ENCODE results near the gene NLRP2B. TPM values are rescaled to one million over a fixed set of nuclear protein-coding genes. Genes with fewer than 3 reads are reported as not detected.
"Not testable (repeated sequence)": the region's sequence is repeated elsewhere in the genome, so short reads cannot be mapped to it uniquely, and the experiment has no call there.

The NLRP2B gene
- total RNA-seq, 2 experiments from 2014 or later: not detected

- no peaks in the 10 kb centered on the region for H3K4me1 Mint-ChIP-seq (ENCODE audit: low read depth)
- DNase-seq (no peak), ATAC-seq (ENCODE audit: poor library complexity) (no peak)
- no peaks in the 10 kb centered on the region for H3K27me3 Mint-ChIP-seq
- TF ChIP-seq CTCF (IDR thresholded peaks at IDR 0.05): no peak
- H3K4me1 ChIP-seq (ENCODE audit: insufficient read depth, low read length): no peaks in the 10 kb centered on the region
- H3K27ac Mint-ChIP-seq: no peak overlapping the region
- H3K9me3 Mint-ChIP-seq: no peaks in the 10 kb centered on the region
- ChIA-PET POLR2A (no interaction called here), CTCF (no interaction called here)
- no peaks in the 10 kb centered on the region for H3K36me3 ChIP-seq (ENCODE audit: insufficient read depth, low read length)
- no peaks in the 10 kb centered on the region for H3K27me3 ChIP-seq (ENCODE audit: control insufficient read depth in 1 of 2, insufficient read depth in 2 of 2, low read length in 2 of 2)
- intact Hi-C loops (cut with DNase I, micrococcal nuclease): no loop called here
- H3K4me3 Mint-ChIP-seq: no peak overlapping the region
- no peaks in the 10 kb centered on the region for H3K36me3 Mint-ChIP-seq (ENCODE audit: low read depth)
- H3K4me3 ChIP-seq (ENCODE audit: low read length): no peak overlapping the region
- no peak overlapping the region for H3K27ac ChIP-seq (ENCODE audit: low read depth in 1 of 2, low read length in 2 of 2)
- peaks cover 0 to 7% of the 10 kb centered on the region in 2 experiments for H3K9me3 ChIP-seq (ENCODE audit: control insufficient read depth in 1 of 2, insufficient read depth in 1 of 2, low read length in 2 of 2)
Observed at GRCh38 chrX:57643698-57644097, 36.4 kb downstream of the NLRP2B start.

GRCh38 chrX:57641338-57641737, 38.7 kb downstream of the NLRP2B start:
- ChIA-PET POLR2A (no interaction called here), CTCF (interaction anchor here (0.7 kb wide), 1 partner anchor 34 kb away, joined by 3 read pairs; no protein-coding TSS in a partner anchor)
- TF ChIP-seq CTCF (IDR thresholded peaks at IDR 0.05): no peak
- no peak overlapping the region for H3K27ac ChIP-seq (ENCODE audit: low read depth in 1 of 2, low read length in 2 of 2)
- no peaks in the 10 kb centered on the region for H3K27me3 ChIP-seq (ENCODE audit: control insufficient read depth in 1 of 2, insufficient read depth in 2 of 2, low read length in 2 of 2)
- Mint-ChIP-seq H3K4me1 (ENCODE audit: low read depth) (no peaks in the 10 kb centered on the region), H3K27ac (no peak overlapping the region), H3K4me3 (no peak overlapping the region), H3K27me3 (no peaks in the 10 kb centered on the region), H3K9me3 (no peaks in the 10 kb centered on the region), H3K36me3 (ENCODE audit: low read depth) (peaks cover 7% of the 10 kb centered on the region)
- intact Hi-C loops (cut with DNase I, micrococcal nuclease): no loop called here
- H3K4me1 ChIP-seq (ENCODE audit: insufficient read depth, low read length): no peaks in the 10 kb centered on the region
- no peaks in the 10 kb centered on the region for H3K36me3 ChIP-seq (ENCODE audit: insufficient read depth, low read length)
- DNase-seq (no peak), ATAC-seq (ENCODE audit: poor library complexity) (no peak)
- H3K4me3 ChIP-seq (ENCODE audit: low read length): no peak overlapping the region
- peaks cover 0 to 7% of the 10 kb centered on the region in 2 experiments for H3K9me3 ChIP-seq (ENCODE audit: control insufficient read depth in 1 of 2, insufficient read depth in 1 of 2, low read length in 2 of 2)

- ChIA-PET CTCF (no interaction called here), POLR2A (no interaction called here)
- no peaks in the 10 kb centered on the region for H3K4me1 ChIP-seq (ENCODE audit: insufficient read depth, low read length)
- H3K36me3 ChIP-seq (ENCODE audit: insufficient read depth, low read length): no peaks in the 10 kb centered on the region
- peaks cover 0 to 7% of the 10 kb centered on the region in 2 experiments for H3K9me3 ChIP-seq (ENCODE audit: control insufficient read depth in 1 of 2, insufficient read depth in 1 of 2, low read length in 2 of 2)
- H3K27me3 ChIP-seq (ENCODE audit: control insufficient read depth in 1 of 2, insufficient read depth in 2 of 2, low read length in 2 of 2): no peaks in the 10 kb centered on the region
- Mint-ChIP-seq H3K4me3 (no peak overlapping the region), H3K9me3 (no peaks in the 10 kb centered on the region), H3K27me3 (no peaks in the 10 kb centered on the region), H3K4me1 (ENCODE audit: low read depth) (no peaks in the 10 kb centered on the region), H3K36me3 (ENCODE audit: low read depth) (peaks cover 8% of the 10 kb centered on the region), H3K27ac (no peak overlapping the region)
- no peak overlapping the region for H3K4me3 ChIP-seq (ENCODE audit: low read length)
- DNase-seq (no peak), ATAC-seq (ENCODE audit: poor library complexity) (no peak)
- no peak overlapping the region for H3K27ac ChIP-seq (ENCODE audit: low read depth in 1 of 2, low read length in 2 of 2)
- intact Hi-C loops (cut with DNase I, micrococcal nuclease): no loop called here
- no peak for TF ChIP-seq CTCF (IDR thresholded peaks at IDR 0.05)
Observed at GRCh38 chrX:57640674-57641016, 39.4 kb downstream of the NLRP2B start.

DNA sequence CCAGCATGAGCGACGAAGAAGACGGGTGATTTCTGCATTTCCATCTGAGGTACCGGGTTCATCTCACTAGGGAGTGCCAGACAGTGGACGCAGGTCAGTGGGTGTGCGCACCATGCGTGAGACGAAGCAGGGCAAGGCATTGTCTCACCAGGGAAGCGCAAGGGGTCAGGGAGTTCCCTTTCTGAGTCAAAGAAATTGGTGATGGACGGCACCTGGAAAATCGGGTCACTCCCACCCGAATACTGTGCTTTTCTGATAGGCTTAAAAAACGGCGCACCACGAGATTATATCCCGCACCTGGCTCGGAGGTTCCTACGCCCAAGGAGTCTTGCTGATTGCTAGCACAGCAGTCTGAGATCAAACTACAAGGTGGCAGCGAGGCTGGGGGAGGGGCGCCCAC, 50.6 kb downstream of the NLRP2B start:
- H3K4me1 ChIP-seq (ENCODE audit: insufficient read depth, low read length); CTCF ChIA-PET; H3K27ac ChIP-seq (ENCODE audit: low read depth in 1 of 2, low read length in 2 of 2); intact Hi-C loops (cut with DNase I, micrococcal nuclease); DNase-seq; H3K9me3 Mint-ChIP-seq; POLR2A ChIA-PET; H3K27me3 Mint-ChIP-seq; H3K4me3 Mint-ChIP-seq; H3K27me3 ChIP-seq (ENCODE audit: control insufficient read depth in 1 of 2, insufficient read depth in 2 of 2, low read length in 2 of 2); H3K27ac Mint-ChIP-seq; H3K4me3 ChIP-seq (ENCODE audit: low read length); H3K4me1 Mint-ChIP-seq (ENCODE audit: low read depth); H3K36me3 ChIP-seq (ENCODE audit: insufficient read depth, low read length); H3K9me3 ChIP-seq (ENCODE audit: control insufficient read depth in 1 of 2, insufficient read depth in 1 of 2, low read length in 2 of 2); ATAC-seq (ENCODE audit: poor library complexity): not testable (repeated sequence)
- H3K36me3 Mint-ChIP-seq (ENCODE audit: low read depth): peaks cover 10% of the 10 kb centered on the region

Other genes starting within 250 kb of the NLRP2B start
- gene ZXDB, start 88.2 kb downstream of the NLRP2B start, total RNA-seq: 10 to 100 TPM; 29.9 to 32.0 TPM
- 10 to 100 TPM; 17.5 to 17.7 TPM for gene ZXDA, start 230.2 kb upstream of the NLRP2B start, total RNA-seq

All from CD4-positive, alpha-beta T cell (primary cell).